Left renal pelvis (tissue), 4 donors: Measurements from ENCODE around the gene MOB3A. TPM values are rescaled to one million over a fixed set of nuclear protein-coding genes. Genes with fewer than 3 reads are reported as not detected.

Experiments
- DNase-seq, 4 donors: peaks; one replicate each; pipeline ENCODE4 v3.0.0-alpha.2; 2013; ENCODE audit warnings: low read depth in 4 of 4, low spot score in 3 of 4
- polyA plus RNA-seq, 4 donors: library from polyadenylated mRNA; unstranded; fragments of 120-200 nt; gene quantifications; one replicate each; pipeline ENCODE4 v1.2.1, GENCODE V29; 2013; ENCODE audit not compliant: insufficient read length in 4 of 4

The MOB3A gene
- polyA plus RNA-seq, 4 donors = 21.4 to 29.1 (median 25.2) TPM

GRCh38 chr19:2126879-2127518 lies 30.9 kb upstream of the MOB3A start:
- DNase-seq = no peak

DNA sequence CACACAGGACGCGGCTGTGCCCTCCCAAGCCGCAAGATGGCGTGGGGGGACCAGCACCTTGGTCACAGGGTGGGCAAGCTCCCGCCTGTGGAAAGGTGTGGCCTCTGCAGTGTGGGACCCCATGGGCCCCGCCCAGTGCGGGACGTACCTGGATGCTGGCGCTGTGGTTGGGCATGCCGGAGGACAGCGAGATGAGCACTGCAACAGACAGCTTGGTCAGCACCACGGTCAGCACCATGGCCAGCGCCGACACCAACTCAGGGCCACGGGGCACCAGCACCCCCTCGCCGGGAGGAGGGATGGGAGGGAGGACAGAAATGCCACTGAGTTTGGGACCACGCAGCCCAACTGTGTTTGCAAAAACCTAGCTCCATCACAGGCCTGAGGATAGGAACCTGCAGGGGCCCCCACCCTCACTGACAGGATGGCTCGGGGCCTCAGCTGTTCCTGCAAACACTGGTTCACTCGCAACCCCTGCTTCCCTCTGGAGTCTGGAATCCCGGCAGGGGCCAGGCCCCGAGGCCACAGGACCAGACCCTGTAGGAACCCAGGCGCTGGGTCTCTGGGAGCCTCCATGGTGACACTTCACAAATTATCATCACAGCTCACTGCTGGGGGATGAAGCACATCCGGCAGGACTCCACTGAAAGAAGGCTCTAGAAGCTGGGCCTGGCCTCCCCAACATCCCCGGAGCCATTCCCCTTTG lies 27.7 kb upstream of the MOB3A start:
- no peak for DNase-seq

GRCh38 chr19:2122982-2123381 lies 26.9 kb upstream of the MOB3A start:
- DNase-seq = no peak

GRCh38 chr19:2122251-2122650 lies 26.1 kb upstream of the MOB3A start:
- DNase-seq = no peak

GRCh38 chr19:2121416-2122051 lies 25.4 kb upstream of the MOB3A start:
- DNase-seq = no peak

- no peak for DNase-seq
Measured at GRCh38 chr19:2120821-2121220, 24.7 kb upstream of the MOB3A start.

DNA sequence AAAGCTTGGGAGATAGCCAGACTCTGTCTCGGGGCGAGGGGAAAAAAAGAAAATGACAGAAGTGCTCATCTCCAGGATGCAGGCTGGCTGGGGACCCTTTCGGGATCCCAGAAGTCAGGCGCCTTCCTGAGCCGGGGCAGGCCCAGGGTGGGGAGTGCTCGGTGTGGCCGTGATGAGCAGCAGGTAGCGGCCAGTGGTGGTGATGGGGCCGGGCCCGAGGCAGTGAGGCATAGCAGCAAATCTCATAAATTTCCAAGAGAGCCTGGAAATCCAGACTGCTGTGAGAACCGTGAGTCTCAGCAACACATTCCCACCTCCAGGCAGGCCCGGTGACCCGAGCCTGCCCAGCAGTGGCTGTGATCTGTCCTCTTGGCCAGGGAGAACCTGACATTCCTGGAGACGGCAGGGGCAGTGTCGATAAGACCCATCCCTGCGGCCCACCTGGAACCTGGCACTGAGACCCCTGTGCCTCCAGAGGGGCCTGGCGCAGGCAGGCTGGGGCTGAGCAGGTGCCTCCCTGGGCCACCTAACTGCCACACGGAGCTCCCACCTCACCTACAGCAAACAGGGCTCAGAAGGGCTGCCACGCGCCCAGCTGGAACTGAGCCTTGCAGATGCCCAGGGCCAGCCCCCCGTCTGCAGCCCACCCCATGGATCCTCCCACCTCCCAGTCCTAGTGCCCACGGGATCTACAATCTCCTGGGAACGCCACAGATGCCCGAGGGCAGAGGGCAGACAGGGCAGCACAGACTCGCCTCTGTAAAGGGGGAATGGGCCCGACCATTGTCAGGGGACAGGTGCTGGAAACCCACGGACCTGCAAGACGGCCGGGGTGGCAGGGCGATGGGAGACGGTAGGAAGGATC lies 24.0 kb upstream of the MOB3A start:
- DNase-seq = no peak

GRCh38 chr19:2118438-2118837 lies 22.3 kb upstream of the MOB3A start:
- no peak for DNase-seq

DNA sequence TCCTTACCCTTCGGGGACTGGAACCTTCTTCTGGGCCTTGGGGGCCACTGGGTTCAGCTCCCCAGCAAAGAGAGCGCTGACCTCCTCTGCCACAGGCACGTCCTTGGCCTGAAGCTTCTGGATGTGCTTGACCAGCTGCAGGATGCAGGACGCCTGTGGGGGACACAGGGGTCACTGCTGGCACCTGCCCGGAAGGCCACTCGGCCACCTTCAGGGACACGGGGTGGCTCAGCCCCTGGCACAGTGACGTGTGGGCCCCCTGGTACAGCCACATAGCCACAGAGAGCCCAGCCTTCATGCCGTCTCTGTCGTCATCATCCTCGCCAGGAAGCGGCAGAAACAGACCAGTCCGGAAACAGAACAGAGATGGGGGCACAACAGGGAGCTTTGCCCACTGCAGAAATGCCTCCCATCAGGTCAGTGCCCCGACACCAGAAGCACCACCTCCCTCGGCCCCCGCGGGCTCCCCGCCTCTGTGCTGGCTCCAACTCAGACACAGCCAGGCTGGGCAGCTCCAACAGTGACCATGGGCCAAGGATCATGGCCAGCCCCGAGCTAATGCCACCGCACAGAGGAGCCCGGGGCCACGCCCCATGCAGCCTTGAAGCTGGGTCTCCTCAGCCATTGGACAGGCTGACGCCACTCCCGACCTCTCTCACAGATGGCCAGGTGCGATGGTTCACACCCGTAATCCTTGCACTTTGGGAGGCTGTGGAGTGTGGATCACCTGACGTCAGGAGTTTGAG lies 21.3 kb upstream of the MOB3A start:
- DNase-seq = no peak

GRCh38 chr19:2116507-2116906 lies 20.4 kb upstream of the MOB3A start:
- no peak for DNase-seq

GRCh38 chr19:2115911-2116426 lies 19.8 kb upstream of the MOB3A start:
- DNase-seq = no peak

GRCh38 chr19:2115324-2115723 lies 19.2 kb upstream of the MOB3A start:
- DNase-seq = no peak

GRCh38 chr19:2114821-2115220 lies 18.7 kb upstream of the MOB3A start:
- no peak for DNase-seq

- no peak for DNase-seq
Measured at GRCh38 chr19:2114218-2114617, 18.1 kb upstream of the MOB3A start.

GRCh38 chr19:2113439-2114211 lies 17.5 kb upstream of the MOB3A start:
- DNase-seq = no peak

GRCh38 chr19:2112516-2113320 lies 16.6 kb upstream of the MOB3A start:
- DNase-seq = no peak

- DNase-seq = no peak
Measured at GRCh38 chr19:2111886-2112285, 15.8 kb upstream of the MOB3A start.

- no peak for DNase-seq
Measured at GRCh38 chr19:2111425-2111824, 15.3 kb upstream of the MOB3A start.

DNA sequence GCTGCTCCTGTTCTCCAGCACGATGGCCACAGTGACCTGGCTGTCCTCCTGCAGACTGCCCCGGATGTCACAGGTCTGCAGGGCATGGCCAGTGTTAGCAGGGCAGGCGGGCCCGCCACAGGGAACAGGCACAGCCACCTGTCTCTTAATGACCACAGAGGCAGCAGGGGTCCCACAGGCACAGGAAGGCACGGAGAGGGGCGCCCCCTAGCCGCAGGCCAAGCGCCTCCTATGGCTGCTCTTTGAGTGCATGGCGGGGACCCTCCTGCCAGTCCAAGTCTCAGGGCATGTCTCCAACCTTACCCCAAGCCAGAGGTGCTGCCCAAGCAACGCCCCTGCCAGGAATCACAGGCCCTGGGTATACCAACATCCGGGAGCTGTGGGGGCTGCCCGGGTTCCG lies 14.7 kb upstream of the MOB3A start:
- DNase-seq = no peak
